ENCODE measurements around the gene PSMC3IP. TPM values are rescaled to one million over a fixed set of nuclear protein-coding genes. Genes with fewer than 3 reads are reported as not detected.

PSMC3IP gene
- total and polyA plus RNA-seq, 2 of the 4 experiments (the other 2 are of a cell fraction), result 5.6 to 9.8 TPM

GRCh38 chr17:42618442-42619150 lies 41.1 kb upstream of the PSMC3IP start:
- H4K5ac ChIP-seq (ENCODE audit: low read depth, low read length), result no peak overlapping the region
- no peak overlapping the region for H2BK15ac ChIP-seq (ENCODE audit: low read depth, low read length)
- dilution Hi-C loops (cut with HindIII; ENCODE audit: low sequenced_read_pairs, unreplicated experiment), result no loop called here
- ChIA-PET POLR2A (ENCODE audit: unreplicated experiment) (interaction anchor here (0.9 kb wide), 1 partner anchor 9 kb away, joined by 4 read pairs; the partner anchor contains the start of genes RETREG3 and TUBG1), CTCF (no interaction called here)
- no peak overlapping the region for H2AK9ac ChIP-seq (replicated peaks; ENCODE audit: low read depth, low read length, poor library complexity)
- no TSS peak for BruUV-seq (replicated peaks)
- no peak overlapping the region for H2BK120ac ChIP-seq (ENCODE audit: low read depth, low read length)
- TF ChIP-seq CTCF (conservative IDR thresholded peaks at IDR 0.05; ENCODE audit: low read depth, low read length) (0 out of 2 replicates have a peak, but pooled peaks have one; percentile 1), MAFK (IDR thresholded peaks at IDR 0.05; ENCODE audit: low read depth, low read length) (no peak)
- H3K36me3 ChIP-seq (ENCODE audit: control insufficient read depth, insufficient read depth, low read length), result peaks cover 19% of the 10 kb centered on the region
- no peak overlapping the region for H4K8ac ChIP-seq (ENCODE audit: low read depth in 2 of 2, low read length in 2 of 2)
- H3K27me3 ChIP-seq (ENCODE audit: control insufficient read depth, insufficient read depth, low read length), result no peaks in the 10 kb centered on the region; the same call in 1 of the 2 replicates
- intact Hi-C loops (cut with micrococcal nuclease), result no loop called here
- H3K56ac ChIP-seq (ENCODE audit: extremely low read depth, insufficient read depth, low read length), result no peak overlapping the region
- H3K4me3 ChIP-seq (ENCODE audit: insufficient read depth, low read depth, low read length), result no peak overlapping the region
- H3K14ac ChIP-seq (replicated peaks; ENCODE audit: low read depth, low read length), result no peak overlapping the region
- no peak overlapping the region for H2BK20ac ChIP-seq (ENCODE audit: low read depth, low read length)
- peaks cover 4% of the 10 kb centered on the region; the same call in 1 of the 2 replicates for H3K9me1 ChIP-seq (ENCODE audit: insufficient read depth, low read length)
- no peak overlapping the region for H2BK5ac ChIP-seq (ENCODE audit: low read depth, low read length, poor library complexity, severe bottlenecking)
- no peak overlapping the region for H3K27ac ChIP-seq (ENCODE audit: insufficient read depth, low read length)
- in situ Hi-C loops (cut with MboI; ENCODE audit: low sequenced_read_pairs), result no loop called here
- no peak overlapping the region for H3K23ac ChIP-seq (ENCODE audit: low read depth, low read length)
- H2AK5ac ChIP-seq (ENCODE audit: low read depth, low read length), result no peak overlapping the region
- 53% methylated on average over 2 of the region's 9 CpGs; no CpG with 5 or more reads in 1 of the 2 experiments for WGBS, 2 experiments (ENCODE audit: extremely low coverage in 2 of 2, insufficient read length in 1 of 2)
- H3K9ac ChIP-seq (ENCODE audit: low read depth, low read length), result no peak overlapping the region
- no peaks in the 10 kb centered on the region for H4K20me1 ChIP-seq (ENCODE audit: insufficient read depth, low read length)
- no peaks in the 10 kb centered on the region for H3K79me1 ChIP-seq (ENCODE audit: low read depth in 1 of 2, low read length in 2 of 2)
- no peak overlapping the region for H3K4ac ChIP-seq (ENCODE audit: low read depth, low read length)
- H3K18ac ChIP-seq (ENCODE audit: low read depth, low read length), result no peak overlapping the region
- ATAC-seq (ENCODE audit: low read depth) (no peak), DNase-seq (no peak)
- no peaks in the 10 kb centered on the region for H3K9me3 ChIP-seq (ENCODE audit: control insufficient read depth, insufficient read depth, low read length)
- no peak overlapping the region for H2AFZ ChIP-seq (replicated peaks; ENCODE audit: low read length, poor library complexity)
- H3K4me1 ChIP-seq (ENCODE audit: control insufficient read depth, insufficient read depth, low read length), result no peaks in the 10 kb centered on the region
- H3K4me2 ChIP-seq (ENCODE audit: low read depth, low read length), result no peak overlapping the region
- H4K91ac ChIP-seq (ENCODE audit: insufficient read depth, low read depth, low read length), result no peak overlapping the region
